ENCODE measurements around the gene CLDN19. TPM values are rescaled to one million over a fixed set of nuclear protein-coding genes. Genes with fewer than 3 reads are reported as not detected.
A peak's percentile ranks its signal among the peaks of the same experiment; 100 is the strongest.

Gene CLDN19
- total and polyA plus RNA-seq, 8 donors, result 0.04 TPM; not detected in 7

DNA sequence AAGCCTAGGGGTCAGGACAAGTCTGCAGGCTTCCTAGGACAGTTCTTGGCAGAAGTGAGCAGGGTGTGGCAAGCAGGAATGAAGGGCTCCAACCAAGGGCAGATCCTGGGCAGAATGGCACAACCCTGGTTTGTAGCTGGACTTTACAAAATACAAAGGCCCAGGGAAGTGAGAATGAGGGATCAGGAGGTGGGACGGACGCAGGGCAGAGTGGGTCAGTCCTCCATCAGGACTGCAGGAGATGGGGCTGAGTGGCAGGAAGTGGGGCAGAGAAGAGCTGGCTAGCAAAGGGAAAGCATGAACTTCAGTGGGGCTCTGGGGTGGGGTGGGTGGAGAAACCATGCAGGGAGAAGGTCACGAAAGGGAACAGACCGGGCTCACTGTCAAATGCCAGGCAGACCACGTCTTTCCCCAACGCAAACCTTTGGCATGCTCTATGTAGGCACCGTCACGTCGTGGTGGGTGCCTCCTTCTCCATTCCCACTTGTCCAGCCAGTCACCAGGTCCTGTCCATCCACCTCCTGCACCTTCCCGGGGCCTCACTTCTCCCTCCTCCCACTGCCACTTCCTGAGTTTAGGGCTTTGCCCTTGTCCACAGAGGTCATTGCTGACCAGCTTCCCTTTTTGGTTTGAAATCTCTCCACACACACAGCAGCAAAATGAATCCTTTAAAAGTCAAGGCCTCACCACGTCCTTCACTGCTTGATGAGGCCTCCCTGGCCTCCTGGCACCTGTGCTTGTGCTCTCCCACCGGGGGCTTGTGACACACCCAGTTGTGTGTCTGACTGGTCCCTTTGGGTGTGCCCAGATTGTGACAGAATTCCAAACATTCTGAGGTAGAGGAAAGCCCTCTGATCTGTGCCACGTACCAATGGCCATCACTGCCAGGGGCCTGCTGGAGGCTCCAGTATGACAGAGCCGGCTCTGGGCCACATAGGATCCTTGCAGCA, 8.7 kb upstream of the CLDN19 start:
- H3K4me3 ChIP-seq, result no peak overlapping the region
- peaks cover 0 to 15% (median 10%) of the 10 kb centered on the region in 3 donors for H3K36me3 ChIP-seq
- no peaks in the 10 kb centered on the region for H3K4me1 ChIP-seq
- no peak for DNase-seq
- TF ChIP-seq, protein P1, sequence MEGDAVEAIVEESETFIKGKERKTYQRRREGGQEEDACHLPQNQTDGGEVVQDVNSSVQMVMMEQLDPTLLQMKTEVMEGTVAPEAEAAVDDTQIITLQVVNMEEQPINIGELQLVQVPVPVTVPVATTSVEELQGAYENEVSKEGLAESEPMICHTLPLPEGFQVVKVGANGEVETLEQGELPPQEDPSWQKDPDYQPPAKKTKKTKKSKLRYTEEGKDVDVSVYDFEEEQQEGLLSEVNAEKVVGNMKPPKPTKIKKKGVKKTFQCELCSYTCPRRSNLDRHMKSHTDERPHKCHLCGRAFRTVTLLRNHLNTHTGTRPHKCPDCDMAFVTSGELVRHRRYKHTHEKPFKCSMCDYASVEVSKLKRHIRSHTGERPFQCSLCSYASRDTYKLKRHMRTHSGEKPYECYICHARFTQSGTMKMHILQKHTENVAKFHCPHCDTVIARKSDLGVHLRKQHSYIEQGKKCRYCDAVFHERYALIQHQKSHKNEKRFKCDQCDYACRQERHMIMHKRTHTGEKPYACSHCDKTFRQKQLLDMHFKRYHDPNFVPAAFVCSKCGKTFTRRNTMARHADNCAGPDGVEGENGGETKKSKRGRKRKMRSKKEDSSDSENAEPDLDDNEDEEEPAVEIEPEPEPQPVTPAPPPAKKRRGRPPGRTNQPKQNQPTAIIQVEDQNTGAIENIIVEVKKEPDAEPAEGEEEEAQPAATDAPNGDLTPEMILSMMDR (IDR thresholded peaks at IDR 0.05), result no peak
- 83 to 91% methylated on average over 14 of the region's 14 CpGs for WGBS, 2 donors
- H3K27ac ChIP-seq, result no peak overlapping the region
- intact Hi-C loops (cut with DNase I), result loop anchor here in 1 of 3 donors (10.0 kb wide), 2 partner anchors 164 to 394 kb away; no protein-coding TSS in a partner anchor
- no peak for FAIRE-seq
- no peaks in the 10 kb centered on the region for H3K27me3 ChIP-seq
- H3K9me3 ChIP-seq, result no peaks in the 10 kb centered on the region
- peak in 1 of 4 donors; percentile 27 for ATAC-seq

DNA sequence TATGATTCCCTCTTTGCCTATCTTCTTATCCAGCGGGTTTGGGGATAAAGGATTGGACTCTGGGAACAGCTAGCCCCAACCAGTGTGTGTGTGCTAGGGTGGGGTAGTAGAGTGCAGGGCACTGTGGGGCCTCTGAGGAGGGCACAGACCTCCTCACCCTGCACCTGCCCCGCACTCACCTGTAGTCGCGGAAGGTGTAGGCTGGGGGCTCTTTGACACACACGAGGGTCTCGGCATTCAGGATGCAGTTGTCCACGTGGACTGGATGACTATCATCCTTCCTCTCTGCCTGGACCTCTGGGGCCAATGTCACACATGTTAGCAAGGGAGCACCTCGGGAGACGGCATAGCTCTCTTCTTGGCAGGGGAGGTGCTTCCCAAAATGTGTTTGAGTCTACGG, 8.0 kb upstream of the CLDN19 start:
- H3K36me3 ChIP-seq, result peaks cover 0 to 14% (median 9%) of the 10 kb centered on the region in 3 donors
- H3K27ac ChIP-seq, result no peak overlapping the region
- H3K9me3 ChIP-seq, result no peaks in the 10 kb centered on the region
- H3K4me3 ChIP-seq, result no peak overlapping the region
- intact Hi-C loops (cut with DNase I), result loop anchor here in 1 of 3 donors (10.0 kb wide), 2 partner anchors 163 to 393 kb away; no protein-coding TSS in a partner anchor
- no peak for DNase-seq
- no peaks in the 10 kb centered on the region for H3K4me1 ChIP-seq
- no peak for ATAC-seq
- no peaks in the 10 kb centered on the region for H3K27me3 ChIP-seq
- 85 to 87% methylated on average over 10 of the region's 10 CpGs for WGBS, 2 donors
- TF ChIP-seq, protein P1 (IDR thresholded peaks at IDR 0.05), result no peak
- FAIRE-seq, result no peak

DNA sequence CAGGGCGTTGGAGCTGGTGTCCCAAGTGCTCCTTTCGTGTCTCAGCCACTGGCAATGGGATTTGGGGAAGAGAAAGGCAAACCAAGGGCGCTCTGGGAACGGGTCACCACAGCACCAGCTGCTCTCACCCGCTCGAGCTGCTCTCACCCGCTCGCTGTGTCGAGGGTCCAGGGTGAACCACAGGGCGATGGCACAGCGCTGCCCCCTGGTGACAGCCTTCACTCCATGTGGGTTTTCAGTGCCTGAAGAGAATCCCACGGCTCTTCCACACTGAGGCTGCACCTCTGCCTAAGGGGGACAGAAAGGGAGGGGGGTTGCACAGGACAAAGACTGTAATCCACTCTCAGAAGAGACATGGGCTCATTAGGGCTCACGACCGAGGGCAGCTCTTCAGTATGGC, 7.1 kb upstream of the CLDN19 start:
- intact Hi-C loops (cut with DNase I), result loop anchor here in 1 of 3 donors (10.0 kb wide), 2 partner anchors 162 to 392 kb away; no protein-coding TSS in a partner anchor
- H3K4me1 ChIP-seq, result no peaks in the 10 kb centered on the region
- peaks cover 0 to 14% (median 5%) of the 10 kb centered on the region in 3 donors for H3K36me3 ChIP-seq
- ATAC-seq, result peak; percentile 38 to 84 (median 80)
- no peaks in the 10 kb centered on the region for H3K27me3 ChIP-seq
- TF ChIP-seq, protein P1 (IDR thresholded peaks at IDR 0.05), result peak in 2 of 4 donors; percentile 33 to 35
- H3K4me3 ChIP-seq, result no peak overlapping the region
- no peaks in the 10 kb centered on the region for H3K9me3 ChIP-seq
- no peak for FAIRE-seq
- 47 to 53% methylated on average over 14 of the region's 14 CpGs for WGBS, 2 donors
- H3K27ac ChIP-seq, result no peak overlapping the region
- peak in 2 of 6 donors; percentile 40 to 45 for DNase-seq

DNA sequence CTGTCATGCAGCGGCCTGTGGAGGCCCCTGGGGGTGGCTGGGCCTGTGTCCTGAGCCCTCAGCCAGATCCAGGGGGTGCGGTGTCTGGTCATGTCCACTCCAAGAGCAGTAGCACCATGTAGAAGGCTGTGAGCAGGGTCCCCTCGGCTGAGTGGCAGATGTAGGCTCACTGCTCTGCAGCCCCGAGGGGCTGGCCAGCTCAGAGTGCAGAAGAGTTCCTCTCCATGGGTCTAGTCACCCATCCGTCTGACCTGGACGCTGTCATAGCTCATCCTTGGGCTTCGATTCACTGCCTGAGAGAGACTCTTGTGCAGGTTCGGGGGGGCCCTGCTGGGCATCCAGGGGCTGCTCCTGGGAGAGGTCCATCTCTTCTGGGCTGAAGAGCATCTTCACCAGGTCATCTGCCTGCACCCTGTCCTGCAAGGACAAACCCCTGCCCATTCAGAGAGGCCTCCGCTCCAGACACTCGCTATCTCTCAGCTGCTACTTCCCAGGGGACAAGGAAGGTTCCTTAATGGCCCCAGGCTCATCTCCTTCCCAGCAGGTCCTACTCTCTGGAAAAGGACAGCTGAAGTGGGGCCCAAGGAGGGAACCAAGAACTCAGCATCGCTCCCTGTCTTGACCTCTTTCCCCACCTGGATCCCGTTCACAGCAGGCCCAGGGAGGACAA, 6.5 kb upstream of the CLDN19 start:
- no peaks in the 10 kb centered on the region for H3K9me3 ChIP-seq
- no peak for FAIRE-seq
- no peaks in the 10 kb centered on the region for H3K4me1 ChIP-seq
- intact Hi-C loops (cut with DNase I), result loop anchor here in 1 of 3 donors (10.0 kb wide), 2 partner anchors 162 to 392 kb away; no protein-coding TSS in a partner anchor
- 90 to 95% methylated on average over 12 of the region's 12 CpGs for WGBS, 2 donors
- peak in 1 of 6 donors; percentile 38 for DNase-seq
- no peaks in the 10 kb centered on the region for H3K27me3 ChIP-seq
- peaks cover 0 to 14% (median 5%) of the 10 kb centered on the region in 3 donors for H3K36me3 ChIP-seq
- TF ChIP-seq, protein P1 (IDR thresholded peaks at IDR 0.05), result no peak
- H3K4me3 ChIP-seq, result no peak overlapping the region
- no peak overlapping the region for H3K27ac ChIP-seq
- peak in 1 of 4 donors; percentile 19 for ATAC-seq

Measured in pancreas (tissue), 10 donors.